Astrocyte (in vitro differentiated cells and primary cell): ENCODE data around the gene PDP2.

Experiments
- EZH2 ChIP-seq: IDR thresholded peaks from 2 replicates; pipeline ENCODE4 v1.6.1; 2012; ENCODE audit warnings: mild to moderate bottlenecking, low read length, inconsistent platforms; ENCODE audit not compliant: insufficient read depth
- TF ChIP-seq, protein P1 (sequence below): IDR thresholded peaks from 2 replicates; pipeline ENCODE4 v1.5.1; 2011; ENCODE audit warnings: low read depth, mild to moderate bottlenecking, inconsistent platforms, low read length, moderate library complexity; ENCODE audit not compliant: insufficient read depth

DNA sequence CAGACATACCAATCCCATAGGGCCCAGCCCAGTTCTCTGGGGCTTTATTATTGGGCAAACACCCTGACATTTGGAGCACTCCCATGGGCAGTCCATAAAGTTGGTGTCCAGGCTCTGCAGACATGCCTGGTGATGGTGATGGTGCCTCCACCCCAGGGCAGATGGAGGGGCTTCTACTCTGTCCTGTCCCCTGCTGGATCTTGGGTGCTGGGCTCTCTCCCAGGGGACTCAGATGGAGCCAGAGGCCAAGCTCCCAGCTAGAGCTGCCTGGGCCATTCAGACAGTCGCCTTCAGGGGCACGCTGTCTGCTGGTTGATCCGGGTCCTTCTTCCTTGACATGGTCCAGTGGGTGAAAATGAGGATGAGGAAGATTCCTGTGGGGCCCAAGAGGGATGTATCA lies 27.8 kb downstream of the PDP2 start:
- TF ChIP-seq, protein P1, sequence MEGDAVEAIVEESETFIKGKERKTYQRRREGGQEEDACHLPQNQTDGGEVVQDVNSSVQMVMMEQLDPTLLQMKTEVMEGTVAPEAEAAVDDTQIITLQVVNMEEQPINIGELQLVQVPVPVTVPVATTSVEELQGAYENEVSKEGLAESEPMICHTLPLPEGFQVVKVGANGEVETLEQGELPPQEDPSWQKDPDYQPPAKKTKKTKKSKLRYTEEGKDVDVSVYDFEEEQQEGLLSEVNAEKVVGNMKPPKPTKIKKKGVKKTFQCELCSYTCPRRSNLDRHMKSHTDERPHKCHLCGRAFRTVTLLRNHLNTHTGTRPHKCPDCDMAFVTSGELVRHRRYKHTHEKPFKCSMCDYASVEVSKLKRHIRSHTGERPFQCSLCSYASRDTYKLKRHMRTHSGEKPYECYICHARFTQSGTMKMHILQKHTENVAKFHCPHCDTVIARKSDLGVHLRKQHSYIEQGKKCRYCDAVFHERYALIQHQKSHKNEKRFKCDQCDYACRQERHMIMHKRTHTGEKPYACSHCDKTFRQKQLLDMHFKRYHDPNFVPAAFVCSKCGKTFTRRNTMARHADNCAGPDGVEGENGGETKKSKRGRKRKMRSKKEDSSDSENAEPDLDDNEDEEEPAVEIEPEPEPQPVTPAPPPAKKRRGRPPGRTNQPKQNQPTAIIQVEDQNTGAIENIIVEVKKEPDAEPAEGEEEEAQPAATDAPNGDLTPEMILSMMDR = no peak
- no peak for TF ChIP-seq EZH2
